Skeletal muscle tissue (tissue), 4 donors: ENCODE results near the gene DTNB. TPM values are rescaled to one million over a fixed set of nuclear protein-coding genes. Genes with fewer than 3 reads are reported as not detected.

Experiments used
- H3K27ac ChIP-seq: one replicate; pipeline ENCODE4 v1.7.0; 2013; ENCODE audit warnings: mild to moderate bottlenecking, low read depth, low read length, inconsistent platforms
- H3K27me3 ChIP-seq, 3 donors: one replicate each; pipeline ENCODE4 v1.7.0; 2013; ENCODE audit warnings: low read length in 3 of 3; ENCODE audit not compliant: control insufficient read depth in 3 of 3, insufficient read depth in 3 of 3
- H3K36me3 ChIP-seq, 3 donors: one replicate each; pipeline ENCODE4 v1.7.0; 2013; ENCODE audit warnings: low read length in 3 of 3; ENCODE audit not compliant: control insufficient read depth in 3 of 3, insufficient read depth in 3 of 3
- H3K4me1 ChIP-seq, 3 donors: one replicate each; pipeline ENCODE4 v1.7.0; 2013; ENCODE audit warnings: low read length in 3 of 3, mild to moderate bottlenecking in 3 of 3; ENCODE audit not compliant: control insufficient read depth in 3 of 3, insufficient read depth in 3 of 3
- H3K4me3 ChIP-seq, 3 donors: one replicate each; pipeline ENCODE4 v1.7.0; 2013; ENCODE audit warnings: low read length in 3 of 3
- H3K9ac ChIP-seq, 3 donors: one replicate each; pipeline ENCODE4 v1.7.0; 2013; ENCODE audit warnings: low read length in 3 of 3, mild to moderate bottlenecking in 3 of 3, moderate library complexity in 2 of 3, low read depth in 1 of 3
- H3K9me3 ChIP-seq, 3 donors: one replicate each; pipeline ENCODE4 v1.7.0; 2013; ENCODE audit warnings: low read length in 3 of 3; ENCODE audit not compliant: control insufficient read depth in 3 of 3
- total RNA-seq: library from RNA; depleted of rRNA; stranded (reverse); fragments of >200 nt; gene quantifications from one replicate; pipeline ENCODE4 v1.2.3, GENCODE V29; 2014
- donor health status: Osteomylitis.

The DTNB gene
- total RNA-seq, 1 donor from 2014 or later = 3.1 TPM

- peaks cover 25 to 35% (median 27%) of the 10 kb centered on the region in 3 donors for H3K4me1 ChIP-seq
- peak overlapping the region in 1 of 3 donors; percentile 78 for H3K9ac ChIP-seq
- no peaks in the 10 kb centered on the region for H3K36me3 ChIP-seq
- peak overlapping the region in 1 of 3 donors; percentile 29 for H3K4me3 ChIP-seq
- no peaks in the 10 kb centered on the region for H3K9me3 ChIP-seq
- no peaks in the 10 kb centered on the region for H3K27me3 ChIP-seq
- H3K27ac ChIP-seq = peak overlapping the region; percentile 30
Measured at GRCh38 chr2:25373269-25373981, 300.0 kb downstream of the DTNB start.

- H3K9ac ChIP-seq = peak overlapping the region in 1 of 3 donors; percentile 78
- no peaks in the 10 kb centered on the region for H3K36me3 ChIP-seq
- no peaks in the 10 kb centered on the region for H3K9me3 ChIP-seq
- peaks cover 21 to 28% (median 23%) of the 10 kb centered on the region in 3 donors for H3K4me1 ChIP-seq
- no peaks in the 10 kb centered on the region for H3K27me3 ChIP-seq
- no peak overlapping the region for H3K4me3 ChIP-seq
- H3K27ac ChIP-seq = peak overlapping the region; percentile 30
Measured at GRCh38 chr2:25372405-25373268, 300.7 kb downstream of the DTNB start.

- H3K4me3 ChIP-seq = no peak overlapping the region
- no peak overlapping the region for H3K27ac ChIP-seq
- no peaks in the 10 kb centered on the region for H3K36me3 ChIP-seq
- no peaks in the 10 kb centered on the region for H3K27me3 ChIP-seq
- no peaks in the 10 kb centered on the region for H3K9me3 ChIP-seq
- H3K4me1 ChIP-seq = peaks cover 13 to 19% (median 14%) of the 10 kb centered on the region in 3 donors
- no peak overlapping the region for H3K9ac ChIP-seq
Measured at GRCh38 chr2:25371253-25372241, 301.8 kb downstream of the DTNB start.

- no peak overlapping the region for H3K4me3 ChIP-seq
- H3K27me3 ChIP-seq = no peaks in the 10 kb centered on the region
- H3K9ac ChIP-seq = no peak overlapping the region
- no peak overlapping the region for H3K27ac ChIP-seq
- no peaks in the 10 kb centered on the region for H3K9me3 ChIP-seq
- peaks cover 8 to 13% (median 9%) of the 10 kb centered on the region in 3 donors for H3K4me1 ChIP-seq
- H3K36me3 ChIP-seq = no peaks in the 10 kb centered on the region
Measured at GRCh38 chr2:25369876-25370275, 303.5 kb downstream of the DTNB start.

- Histone ChIP-seq H3K9ac (no peak overlapping the region), H3K4me1 (peaks cover 8 to 13% (median 9%) of the 10 kb centered on the region in 3 donors), H3K27ac (no peak overlapping the region), H3K36me3 (no peaks in the 10 kb centered on the region), H3K27me3 (no peaks in the 10 kb centered on the region), H3K9me3 (no peaks in the 10 kb centered on the region), H3K4me3 (no peak overlapping the region)
Measured at GRCh38 chr2:25369439-25369838, 303.9 kb downstream of the DTNB start.

- Histone ChIP-seq H3K27ac (no peak overlapping the region), H3K4me3 (no peak overlapping the region), H3K4me1 (peaks cover 7 to 10% (median 7%) of the 10 kb centered on the region in 3 donors), H3K27me3 (no peaks in the 10 kb centered on the region), H3K9me3 (no peaks in the 10 kb centered on the region), H3K9ac (no peak overlapping the region), H3K36me3 (no peaks in the 10 kb centered on the region)
Measured at GRCh38 chr2:25368660-25369059, 304.7 kb downstream of the DTNB start.

- Histone ChIP-seq H3K27me3 (no peaks in the 10 kb centered on the region), H3K4me3 (no peak overlapping the region), H3K4me1 (peaks cover 0 to 4% (median 1%) of the 10 kb centered on the region in 3 donors), H3K36me3 (no peaks in the 10 kb centered on the region), H3K27ac (no peak overlapping the region), H3K9ac (peak overlapping the region in 1 of 3 donors; percentile 8), H3K9me3 (no peaks in the 10 kb centered on the region)
Measured at GRCh38 chr2:25367296-25367695, 306.1 kb downstream of the DTNB start.

- no peaks in the 10 kb centered on the region for H3K27me3 ChIP-seq
- no peak overlapping the region for H3K4me3 ChIP-seq
- H3K4me1 ChIP-seq = peaks cover 4 to 9% (median 5%) of the 10 kb centered on the region in 3 donors
- H3K9ac ChIP-seq = no peak overlapping the region
- no peaks in the 10 kb centered on the region for H3K36me3 ChIP-seq
- no peaks in the 10 kb centered on the region for H3K9me3 ChIP-seq
- H3K27ac ChIP-seq = no peak overlapping the region
Measured at GRCh38 chr2:25366629-25367028, 306.7 kb downstream of the DTNB start.

- Histone ChIP-seq H3K4me3 (no peak overlapping the region), H3K27me3 (no peaks in the 10 kb centered on the region), H3K36me3 (no peaks in the 10 kb centered on the region), H3K4me1 (peaks cover 6 to 10% (median 7%) of the 10 kb centered on the region in 3 donors), H3K9ac (no peak overlapping the region), H3K9me3 (no peaks in the 10 kb centered on the region), H3K27ac (no peak overlapping the region)
Measured at GRCh38 chr2:25365241-25365640, 308.1 kb downstream of the DTNB start.
